HFF-Myc (cell line): Measurements from ENCODE around the gene FAM199X.
A peak's percentile ranks its signal among the peaks of the same experiment; 100 is the strongest.

ENCODE experiments used
- DNase-seq: peaks from one replicate; pipeline ENCODE4 v3.0.0-alpha.2; 2011; ENCODE audit warnings: low read depth; ENCODE audit errors: extremely low read depth
- H3K4me3 ChIP-seq: replicated peaks from 2 replicates; pipeline ENCODE4 v1.5.1; 2011; ENCODE audit warnings: low read depth, mild to moderate bottlenecking, control low read depth, low read length
- CTCF ChIP-seq: IDR thresholded peaks from 2 replicates; pipeline ENCODE4 v1.5.1; 2012; ENCODE audit warnings: mild to moderate bottlenecking, low read depth, low read length, control low read depth; ENCODE audit errors: missing control alignments

The FAM199X gene

GRCh38 chrX:104165894-104166734, at the start of gene FAM199X:
FAM199X (plus strand) TSS chrX:104166453; CDS start chrX:104166786, 333 bp downstream.
- peak; percentile 38 for DNase-seq
- peak; percentile 47 for TF ChIP-seq CTCF
- peak within 1 kb of the TSS; percentile 69 for H3K4me3 ChIP-seq

GRCh38 chrX:104117759-104118158, 48.5 kb upstream of the FAM199X start:
- no peak for DNase-seq
- no peak overlapping the region for H3K4me3 ChIP-seq
- TF ChIP-seq CTCF, result no peak

- TF ChIP-seq CTCF, result no peak
- no peak overlapping the region for H3K4me3 ChIP-seq
- DNase-seq, result no peak
Observed at GRCh38 chrX:104118765-104119164, 47.5 kb upstream of the FAM199X start.

- no peak for TF ChIP-seq CTCF
- H3K4me3 ChIP-seq, result no peak overlapping the region
- no peak for DNase-seq
Observed at GRCh38 chrX:104122829-104123228, 43.4 kb upstream of the FAM199X start.

- no peak overlapping the region for H3K4me3 ChIP-seq
- no peak for DNase-seq
- TF ChIP-seq CTCF, result no peak
Observed at GRCh38 chrX:104126856-104127255, 39.4 kb upstream of the FAM199X start.

GRCh38 chrX:104130808-104131207, 35.4 kb upstream of the FAM199X start:
- no peak overlapping the region for H3K4me3 ChIP-seq
- TF ChIP-seq CTCF, result no peak

More at GRCh38 chrX:104130808-104131207, 35.4 kb upstream of the FAM199X start:
- no peak for DNase-seq
